KMS-11 (cell line): Measurements from ENCODE around the gene NUDCD3.

ENCODE experiments used
- H2AFZ ChIP-seq: fragments of 200-600 bp; sonication (generic); 2 replicates; pipeline ENCODE4 v1.6.1; 2016; ENCODE audit warnings: antibody characterized with exemption, mixed run types, low read depth
- H3K27ac ChIP-seq: fragments of 200-600 bp; sonication (generic); 2 replicates; pipeline ENCODE4 v1.6.1; 2016; ENCODE audit warnings: mild to moderate bottlenecking, mixed run types
- H3K27me3 ChIP-seq: fragments of 200-600 bp; sonication (generic); 2 replicates; pipeline ENCODE4 v1.6.1; 2017; ENCODE audit warnings: mild to moderate bottlenecking, low read depth, mixed run types, moderate library complexity; ENCODE audit not compliant: insufficient read depth
- H3K36me3 ChIP-seq: fragments of 200-600 bp; sonication (generic); 2 replicates; pipeline ENCODE4 v1.6.1; 2017; ENCODE audit warnings: mild to moderate bottlenecking, mixed run types; ENCODE audit not compliant: insufficient read depth
- H3K4me1 ChIP-seq: fragments of 200-600 bp; sonication (generic); 2 replicates; pipeline ENCODE4 v1.6.1; 2016; ENCODE audit warnings: mild to moderate bottlenecking, low read depth, mixed run types; ENCODE audit not compliant: poor library complexity, severe bottlenecking
- H3K4me2 ChIP-seq: fragments of 200-600 bp; sonication (generic); 2 replicates; pipeline ENCODE4 v1.7.0; 2016; ENCODE audit warnings: mild to moderate bottlenecking, mixed run types
- H3K4me3 ChIP-seq: fragments of 200-600 bp; sonication (generic); IDR thresholded peaks from 2 replicates; pipeline ENCODE4 v1.6.1; 2017; ENCODE audit warnings: low read depth, low read length, mixed read lengths; ENCODE audit not compliant: insufficient read depth
- H3K79me2 ChIP-seq: fragments of 200-600 bp; sonication (generic); 2 replicates; pipeline ENCODE4 v1.6.1; 2016; ENCODE audit warnings: low read depth, mixed run types; ENCODE audit not compliant: insufficient read depth
- H3K9ac ChIP-seq: fragments of 200-600 bp; sonication (generic); 2 replicates; pipeline ENCODE4 v1.6.1; 2016; ENCODE audit warnings: mild to moderate bottlenecking, mixed run types
- H4K20me1 ChIP-seq: fragments of 200-600 bp; sonication (generic); 2 replicates; pipeline ENCODE4 v1.6.1; 2016; ENCODE audit warnings: mild to moderate bottlenecking, mixed run types; ENCODE audit not compliant: insufficient read depth
- CTCF ChIP-seq: fragments of 200-600 bp; sonication (generic); conservative IDR thresholded peaks from 2 replicates; pipeline ENCODE4 v1.6.1; 2017; ENCODE audit warnings: low read depth, mild to moderate bottlenecking, antibody characterized with exemption, low read length, moderate library complexity, mixed read lengths

NUDCD3 gene

GRCh38 chr7:44538093-44538797 lies 47.8 kb upstream of the NUDCD3 start:
- H3K4me2 ChIP-seq = no peak overlapping the region
- no peak overlapping the region for H3K9ac ChIP-seq
- no peaks in the 10 kb centered on the region for H3K36me3 ChIP-seq
- no peak overlapping the region for H3K4me3 ChIP-seq
- H3K4me1 ChIP-seq = no peaks in the 10 kb centered on the region
- no peak for TF ChIP-seq CTCF
- H3K79me2 ChIP-seq = no peaks in the 10 kb centered on the region
- H4K20me1 ChIP-seq = no peaks in the 10 kb centered on the region
- no peak overlapping the region for H2AFZ ChIP-seq
- no peak overlapping the region for H3K27ac ChIP-seq
- no peaks in the 10 kb centered on the region for H3K27me3 ChIP-seq

DNA sequence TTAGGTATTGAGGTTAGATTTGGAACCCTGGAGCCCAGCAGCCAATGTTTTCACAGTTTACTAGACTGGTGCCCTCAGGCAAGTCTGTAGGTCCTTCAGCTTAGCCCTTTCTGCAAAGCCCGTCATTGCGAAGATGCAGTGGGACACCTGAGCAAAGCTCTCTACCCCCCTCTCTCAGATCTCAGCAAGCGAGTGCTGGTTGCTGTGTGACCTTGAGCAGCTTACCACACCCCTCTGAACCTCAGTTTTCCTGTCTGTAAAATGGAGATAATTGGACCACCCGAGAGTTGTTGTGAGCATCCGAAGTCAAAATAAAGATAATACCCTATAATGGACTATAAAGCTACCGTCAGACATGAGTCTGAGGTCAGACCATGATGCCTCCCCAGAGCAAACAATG lies 47.0 kb upstream of the NUDCD3 start:
- Histone ChIP-seq H3K4me3 (no peak overlapping the region), H3K36me3 (no peaks in the 10 kb centered on the region), H4K20me1 (no peaks in the 10 kb centered on the region), H3K4me1 (no peaks in the 10 kb centered on the region), H3K9ac (no peak overlapping the region), H3K27me3 (no peaks in the 10 kb centered on the region), H3K27ac (no peak overlapping the region), H3K4me2 (no peak overlapping the region), H2AFZ (no peak overlapping the region), H3K79me2 (no peaks in the 10 kb centered on the region)
- TF ChIP-seq CTCF = no peak

GRCh38 chr7:44536090-44536489 lies 45.6 kb upstream of the NUDCD3 start:
- Histone ChIP-seq H3K27me3 (no peaks in the 10 kb centered on the region), H3K9ac (no peak overlapping the region), H2AFZ (no peak overlapping the region), H3K79me2 (no peaks in the 10 kb centered on the region), H3K4me1 (no peaks in the 10 kb centered on the region), H3K4me3 (no peak overlapping the region), H4K20me1 (no peaks in the 10 kb centered on the region), H3K27ac (no peak overlapping the region), H3K36me3 (no peaks in the 10 kb centered on the region), H3K4me2 (no peak overlapping the region)
- no peak for TF ChIP-seq CTCF

GRCh38 chr7:44535348-44536064 lies 45.0 kb upstream of the NUDCD3 start:
- no peak for TF ChIP-seq CTCF
- Histone ChIP-seq H3K4me1 (no peaks in the 10 kb centered on the region), H3K36me3 (no peaks in the 10 kb centered on the region), H3K27ac (no peak overlapping the region), H3K4me2 (no peak overlapping the region), H3K79me2 (no peaks in the 10 kb centered on the region), H4K20me1 (no peaks in the 10 kb centered on the region), H3K9ac (no peak overlapping the region), H3K27me3 (no peaks in the 10 kb centered on the region), H2AFZ (no peak overlapping the region), H3K4me3 (no peak overlapping the region)
